ENCODE data around the gene BRINP2.

BRINP2 gene

DNA sequence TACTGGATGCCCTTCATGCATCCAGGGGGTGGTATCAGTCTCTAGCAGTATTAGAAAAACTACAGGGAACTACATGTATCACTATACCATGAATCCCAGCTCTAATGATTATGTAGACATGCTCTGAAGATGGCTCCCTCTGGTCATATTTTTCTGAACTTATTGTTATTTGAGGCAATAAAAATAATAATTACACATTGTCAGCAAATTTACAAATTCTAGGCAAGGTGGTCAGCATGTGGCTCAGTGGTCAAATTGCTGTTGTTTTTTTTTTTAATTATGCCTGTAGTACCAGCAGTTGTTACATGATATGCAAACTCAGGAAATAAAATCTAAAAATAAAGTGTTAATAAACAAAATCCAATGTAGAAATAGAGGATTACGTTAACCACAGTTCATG lies 28.7 kb upstream of the BRINP2 start:
- TF ChIP-seq, protein P1, sequence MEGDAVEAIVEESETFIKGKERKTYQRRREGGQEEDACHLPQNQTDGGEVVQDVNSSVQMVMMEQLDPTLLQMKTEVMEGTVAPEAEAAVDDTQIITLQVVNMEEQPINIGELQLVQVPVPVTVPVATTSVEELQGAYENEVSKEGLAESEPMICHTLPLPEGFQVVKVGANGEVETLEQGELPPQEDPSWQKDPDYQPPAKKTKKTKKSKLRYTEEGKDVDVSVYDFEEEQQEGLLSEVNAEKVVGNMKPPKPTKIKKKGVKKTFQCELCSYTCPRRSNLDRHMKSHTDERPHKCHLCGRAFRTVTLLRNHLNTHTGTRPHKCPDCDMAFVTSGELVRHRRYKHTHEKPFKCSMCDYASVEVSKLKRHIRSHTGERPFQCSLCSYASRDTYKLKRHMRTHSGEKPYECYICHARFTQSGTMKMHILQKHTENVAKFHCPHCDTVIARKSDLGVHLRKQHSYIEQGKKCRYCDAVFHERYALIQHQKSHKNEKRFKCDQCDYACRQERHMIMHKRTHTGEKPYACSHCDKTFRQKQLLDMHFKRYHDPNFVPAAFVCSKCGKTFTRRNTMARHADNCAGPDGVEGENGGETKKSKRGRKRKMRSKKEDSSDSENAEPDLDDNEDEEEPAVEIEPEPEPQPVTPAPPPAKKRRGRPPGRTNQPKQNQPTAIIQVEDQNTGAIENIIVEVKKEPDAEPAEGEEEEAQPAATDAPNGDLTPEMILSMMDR (IDR thresholded peaks at IDR 0.05; ENCODE audit: low read length, missing control alignments): no peak
- no peak for DNase-seq (ENCODE audit: low read depth)
- H3K4me3 ChIP-seq (replicated peaks; ENCODE audit: low read depth, low read length): no peak overlapping the region

DNA sequence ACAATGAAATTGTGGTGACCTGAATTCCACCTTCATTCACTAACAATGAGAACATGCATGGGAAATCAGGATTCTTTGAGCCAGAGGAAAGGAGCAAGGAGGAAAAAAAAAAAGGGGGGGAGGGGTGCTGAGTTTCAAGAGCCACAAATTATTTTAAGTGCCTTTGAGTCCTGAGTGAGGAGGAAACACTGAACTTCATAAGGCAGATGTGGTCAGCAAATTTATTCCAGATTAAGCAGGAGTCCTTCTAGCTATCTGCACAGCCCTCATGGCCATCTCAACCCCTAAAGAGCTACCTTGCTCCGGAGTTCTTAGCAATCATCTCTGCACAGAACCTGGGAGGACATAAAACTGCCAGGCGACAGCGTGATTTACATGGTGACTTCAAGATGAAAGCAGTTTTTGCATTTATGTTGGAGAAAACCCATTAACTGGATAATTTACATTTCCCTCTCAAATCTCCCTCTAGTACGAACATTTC lies 27.9 kb upstream of the BRINP2 start:
- H3K4me3 ChIP-seq (replicated peaks; ENCODE audit: low read depth, low read length): no peak overlapping the region
- no peak for DNase-seq (ENCODE audit: low read depth)
- TF ChIP-seq, protein P1 (IDR thresholded peaks at IDR 0.05; ENCODE audit: low read length, missing control alignments): no peak

DNA sequence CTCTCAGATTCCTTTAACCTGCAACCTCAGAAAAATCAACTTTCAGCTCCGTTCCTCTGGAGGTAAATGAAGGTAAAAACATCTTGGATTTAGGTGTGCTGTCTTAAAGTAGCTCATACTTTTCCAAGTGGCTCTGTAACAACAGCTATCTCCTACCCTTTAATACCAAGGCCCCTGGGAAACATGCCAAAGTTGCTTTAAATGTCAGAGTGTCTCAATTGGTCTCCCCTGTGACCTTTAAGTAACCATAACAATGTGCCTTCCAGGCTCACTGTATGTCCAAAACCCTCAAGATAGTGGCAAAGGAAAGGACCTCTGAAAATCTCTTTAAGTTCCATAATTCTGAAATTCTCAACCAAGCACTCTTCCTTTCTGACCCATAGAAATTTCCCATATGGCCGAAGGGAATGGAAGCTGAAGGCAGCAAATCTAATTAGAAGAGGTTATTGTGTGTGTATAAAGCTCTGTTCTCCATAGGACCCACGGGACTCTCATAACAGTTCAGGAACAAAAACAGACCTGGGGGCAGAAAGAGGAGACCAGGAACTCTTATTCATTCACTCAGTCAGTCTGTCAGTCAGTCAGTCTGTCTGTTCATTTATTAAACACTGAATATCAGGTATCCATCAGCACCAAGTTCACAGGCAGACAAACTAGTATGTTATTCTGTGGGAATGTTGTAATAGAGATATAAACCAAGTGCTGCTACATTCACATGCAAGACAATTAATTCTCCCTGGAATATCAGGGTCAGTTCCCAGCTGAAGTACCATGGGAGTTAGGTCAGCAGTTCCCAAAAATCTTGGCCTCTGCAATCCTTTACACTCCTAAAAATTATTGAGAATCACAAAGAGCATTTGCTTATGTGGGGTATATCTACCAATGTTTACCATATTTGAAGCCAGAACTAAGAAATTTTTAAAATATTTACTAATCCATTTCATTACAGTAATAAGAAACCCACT lies 25.4 kb upstream of the BRINP2 start:
- H3K4me3 ChIP-seq (replicated peaks; ENCODE audit: low read depth, low read length): no peak overlapping the region
- no peak for DNase-seq (ENCODE audit: low read depth)
- TF ChIP-seq, protein P1 (IDR thresholded peaks at IDR 0.05; ENCODE audit: low read length, missing control alignments): no peak

DNA sequence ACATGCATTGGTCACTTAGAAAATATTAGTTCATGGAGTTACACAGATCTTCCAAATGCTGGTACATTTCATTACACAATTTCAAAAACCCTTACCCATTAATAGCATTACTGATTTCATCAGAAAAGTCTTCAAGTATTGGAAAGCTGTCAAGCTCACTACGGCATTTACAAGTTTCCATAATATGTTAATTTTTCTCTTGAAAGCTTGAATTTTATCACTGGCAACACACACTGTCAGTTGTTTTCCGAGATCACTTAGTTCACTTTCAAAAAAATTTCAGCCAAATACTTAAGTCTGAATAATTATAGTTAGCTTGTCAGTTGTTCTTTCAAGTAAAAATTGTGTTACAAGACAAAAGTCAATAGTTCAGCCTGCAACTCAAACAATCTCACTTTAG lies 24.3 kb upstream of the BRINP2 start:
- TF ChIP-seq, protein P1 (IDR thresholded peaks at IDR 0.05; ENCODE audit: low read length, missing control alignments): no peak

DNA sequence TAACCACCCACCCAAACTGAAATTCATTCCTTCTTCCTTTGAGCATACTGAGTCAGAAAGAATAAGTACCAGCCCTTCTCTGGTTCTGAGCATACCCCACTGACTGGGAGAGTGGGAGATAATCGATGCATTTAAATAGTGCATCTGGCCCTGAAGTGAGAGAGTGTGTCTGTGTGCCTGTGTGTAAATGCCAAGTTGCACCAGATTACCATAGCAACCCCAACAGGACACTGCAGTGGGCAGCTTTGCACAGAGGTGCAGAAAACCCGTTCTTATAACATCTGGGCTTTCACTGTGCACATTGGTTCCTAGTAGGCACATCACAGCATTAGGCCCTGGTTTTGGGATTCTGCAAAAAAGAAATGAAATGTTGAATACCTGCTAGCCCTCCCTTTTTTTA lies 8.5 kb upstream of the BRINP2 start:
- TF ChIP-seq, protein P1 (IDR thresholded peaks at IDR 0.05; ENCODE audit: low read length, missing control alignments): no peak
- no peak overlapping the region for H3K4me3 ChIP-seq (replicated peaks; ENCODE audit: low read depth, low read length)
- DNase-seq (ENCODE audit: low read depth): no peak

More for the DNA sequence above, 24.3 kb upstream of the BRINP2 start:
- no peak overlapping the region for H3K4me3 ChIP-seq (replicated peaks; ENCODE audit: low read depth, low read length)
- DNase-seq (ENCODE audit: low read depth): no peak

DNA sequence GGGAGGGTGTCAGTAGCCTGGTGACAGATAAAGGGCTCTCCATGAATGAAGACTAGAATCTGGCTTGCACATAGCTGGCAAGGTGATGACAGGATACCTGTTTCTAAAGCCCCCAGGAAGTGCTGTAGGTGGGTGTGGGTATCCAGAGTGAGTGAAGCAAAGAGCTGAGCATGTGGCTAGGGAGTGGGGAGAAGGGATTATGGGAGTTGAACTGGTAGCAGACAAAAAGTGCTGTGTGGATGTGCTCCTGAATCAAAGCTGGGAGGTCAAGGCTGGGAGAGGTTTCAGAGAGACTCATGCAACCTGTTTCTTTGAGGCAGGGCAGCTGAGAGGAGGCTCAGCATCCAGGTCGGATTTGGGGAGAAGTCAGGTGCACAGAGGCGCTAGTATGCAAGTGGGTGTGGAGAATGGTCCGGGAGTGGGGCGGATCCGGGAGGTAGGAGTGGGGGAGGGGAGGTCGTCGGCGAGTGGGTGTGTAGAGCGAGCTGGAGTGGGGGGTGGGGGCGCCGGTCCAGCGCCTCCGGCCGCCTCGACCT lies 6.8 kb upstream of the BRINP2 start:
- no peak for DNase-seq (ENCODE audit: low read depth)
- no peak overlapping the region for H3K4me3 ChIP-seq (replicated peaks; ENCODE audit: low read depth, low read length)
- TF ChIP-seq, protein P1 (IDR thresholded peaks at IDR 0.05; ENCODE audit: low read length, missing control alignments): no peak

Measured in fibroblast of pulmonary artery (primary cell).